Measurements from ENCODE around the gene MAP3K9. TPM values are rescaled to one million over a fixed set of nuclear protein-coding genes. Genes with fewer than 3 reads are reported as not detected.

Gene MAP3K9
- total and polyA plus RNA-seq, 9 of the 15 experiments (the other 6 are each of a cell fraction or from before 2014, with no cell fraction given) = 0.03 to 0.60 (median 0.36) TPM

GRCh38 chr14:70716958-70717357 lies 92.4 kb downstream of the MAP3K9 start (continued):
- no peak for TF ChIP-seq KDM1A (IDR thresholded peaks at IDR 0.05)
- no peak for TF ChIP-seq TBP (optimal IDR thresholded peaks at IDR 0.05; ENCODE audit: low read depth, low read length)
- no peak for TF ChIP-seq IRF2 (CRISPR knock-in tag; IDR thresholded peaks at IDR 0.05)
- TF ChIP-seq TEAD4 (IDR thresholded peaks at IDR 0.05; ENCODE audit: low read length) = peak; percentile 68; the same call in 1 of the 2 replicates
- no peak for TF ChIP-seq TEAD4 (CRISPR knock-in tag; IDR thresholded peaks at IDR 0.05; ENCODE audit: borderline replicate concordance)
- no peak for TF ChIP-seq KAT8 (IDR thresholded peaks at IDR 0.05; ENCODE audit: low read depth)
- TF ChIP-seq JUND (IDR thresholded peaks at IDR 0.05; ENCODE audit: borderline replicate concordance, low read depth, low read length) = no peak
- TF ChIP-seq JUND (tag; IDR thresholded peaks at IDR 0.05; ENCODE audit: borderline replicate concordance, low read depth, low read length) = no peak
- TF ChIP-seq KDM5B (IDR thresholded peaks at IDR 0.05; ENCODE audit: insufficient replicate concordance, low read depth, low read length) = no peak
- no peak for TF ChIP-seq RHOXF2B (CRISPR knock-in tag; conservative IDR thresholded peaks at IDR 0.05)
- TF ChIP-seq ZNF584 (CRISPR knock-in tag; IDR thresholded peaks at IDR 0.05; ENCODE audit: low read depth) = no peak
- no peak for TF ChIP-seq MIER1 (IDR thresholded peaks at IDR 0.05; ENCODE audit: low read depth)
- no peak for TF ChIP-seq ZNF740 (CRISPR knock-in tag; IDR thresholded peaks at IDR 0.05)
- no peak for TF ChIP-seq ZNF740 (tag; IDR thresholded peaks at IDR 0.05)
- no peak for TF ChIP-seq AFF4 (CRISPR knock-in tag; IDR thresholded peaks at IDR 0.05)
- no peak for TF ChIP-seq BDP1 (IDR thresholded peaks at IDR 0.05; ENCODE audit: insufficient read depth, insufficient read length)
- 0 out of 2 replicates have a peak, but pooled peaks have one; percentile 7 for TF ChIP-seq KLF16 (IDR thresholded peaks at IDR 0.05)
- TF ChIP-seq CBFA2T2 (conservative IDR thresholded peaks at IDR 0.05) = peak; percentile 58
- TF ChIP-seq HDGF (IDR thresholded peaks at IDR 0.05) = no peak
- TF ChIP-seq POLR2G (IDR thresholded peaks at IDR 0.05; ENCODE audit: low read depth, low read length) = no peak
- TF ChIP-seq MEF2A (IDR thresholded peaks at IDR 0.05; ENCODE audit: control insufficient read depth, low read depth, low read length) = no peak
- no peak for TF ChIP-seq ZNF79 (CRISPR knock-in tag; IDR thresholded peaks at IDR 0.05; ENCODE audit: low read depth)
- no peak for TF ChIP-seq CC2D1A (IDR thresholded peaks at IDR 0.05)
- no peak for TF ChIP-seq BHLHE40 (IDR thresholded peaks at IDR 0.05; ENCODE audit: low read length)
- TF ChIP-seq GTF2F1 (IDR thresholded peaks at IDR 0.05; ENCODE audit: low read depth, low read length) = no peak
- no peak for TF ChIP-seq ZNF57 (CRISPR knock-in tag; IDR thresholded peaks at IDR 0.05)
- no peak for TF ChIP-seq RBFOX2 (IDR thresholded peaks at IDR 0.05; ENCODE audit: low read depth, low read length)
- TF ChIP-seq L3MBTL2 (IDR thresholded peaks at IDR 0.05) = no peak
- no peak for TF ChIP-seq SMARCB1 (IDR thresholded peaks at IDR 0.05; ENCODE audit: insufficient read length, low read depth)
- peak; percentile 57 for TF ChIP-seq TAL1 (IDR thresholded peaks at IDR 0.05)
